ENCODE data around the gene CRK.

Gene CRK

DNA sequence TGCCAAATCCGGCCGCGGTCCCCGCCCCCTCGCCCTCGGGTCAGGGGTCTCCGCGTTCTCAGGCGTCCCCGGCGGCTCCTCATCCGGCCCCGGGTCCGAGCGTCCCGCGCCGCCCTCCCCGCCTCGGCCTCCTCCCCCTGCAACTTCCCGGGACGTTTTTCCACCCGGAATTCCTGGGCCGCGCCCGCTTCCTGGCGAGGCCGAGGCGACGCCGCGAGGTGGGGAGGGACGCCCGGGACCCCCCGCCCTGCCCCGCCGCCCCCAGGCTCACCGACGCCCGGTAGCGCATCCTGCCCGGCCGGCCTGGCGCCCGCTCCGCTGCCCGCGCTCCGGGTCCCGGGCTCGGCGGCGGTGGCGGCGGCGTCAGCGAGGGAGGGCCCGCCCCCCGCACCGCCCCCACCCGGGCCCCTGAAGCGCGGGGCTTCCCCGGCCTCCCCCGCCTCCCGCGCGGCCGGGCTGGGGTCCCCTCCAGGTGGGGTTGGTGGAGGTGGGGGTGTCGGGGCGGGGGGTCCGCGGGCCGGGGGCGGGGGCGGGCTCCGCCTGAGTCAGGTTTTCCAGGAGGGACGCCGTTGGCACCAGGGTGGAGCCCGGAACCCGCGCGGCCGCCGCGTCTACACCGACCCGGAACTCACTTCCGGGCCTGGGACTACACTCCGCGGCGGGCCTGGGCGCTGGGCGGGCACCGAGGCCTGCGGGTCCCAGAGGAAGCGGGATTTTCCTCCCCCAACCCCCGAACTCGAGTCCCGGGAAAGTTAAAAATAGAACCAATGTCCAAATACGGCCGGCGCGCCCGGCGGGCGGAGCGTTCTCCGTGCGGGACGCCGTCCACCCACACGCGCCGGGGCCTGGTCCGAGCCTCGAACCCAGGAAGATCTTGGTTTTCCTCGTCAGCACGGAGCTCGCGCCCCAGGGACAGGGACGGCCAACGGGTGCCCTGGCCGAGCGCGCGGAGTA, 29.7 kb upstream of the CRK start:
- no peak for DNase-seq (ENCODE audit: extremely low read depth, low read depth)
- TF ChIP-seq CTCF (IDR thresholded peaks at IDR 0.05; ENCODE audit: low read depth, low read length): no peak

GRCh38 chr17:1484676-1485422, 28.8 kb upstream of the CRK start:
- no peak for DNase-seq (ENCODE audit: extremely low read depth, low read depth)

DNA sequence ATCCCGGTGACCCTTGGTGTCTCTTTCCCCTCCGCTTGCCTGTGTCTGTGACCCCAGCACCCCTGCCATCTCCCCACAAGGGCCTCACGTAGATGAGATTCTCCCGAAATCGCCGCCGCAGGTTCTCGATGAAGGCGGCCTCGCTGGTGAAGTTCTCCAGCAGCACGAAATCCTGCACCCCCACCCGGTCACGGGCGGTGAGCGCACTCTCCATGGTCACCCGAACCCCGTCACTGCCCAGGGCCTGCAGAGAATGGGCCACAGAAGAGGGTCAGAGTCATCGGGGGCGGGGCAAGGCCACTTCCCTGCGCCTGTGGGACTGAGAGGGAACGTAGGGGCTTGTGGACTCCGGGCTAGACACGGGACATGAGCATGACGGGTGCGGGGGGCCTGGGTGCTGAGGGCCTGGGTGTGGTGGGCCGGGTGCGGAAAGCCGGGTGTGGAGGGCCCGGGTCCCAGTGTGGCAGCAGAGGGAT, 28.1 kb upstream of the CRK start:
- no peak for DNase-seq (ENCODE audit: extremely low read depth, low read depth)
- no peak for TF ChIP-seq CTCF (IDR thresholded peaks at IDR 0.05; ENCODE audit: low read depth, low read length)

More at GRCh38 chr17:1484676-1485422, 28.8 kb upstream of the CRK start:
- no peak for TF ChIP-seq CTCF (IDR thresholded peaks at IDR 0.05; ENCODE audit: low read depth, low read length)

DNA sequence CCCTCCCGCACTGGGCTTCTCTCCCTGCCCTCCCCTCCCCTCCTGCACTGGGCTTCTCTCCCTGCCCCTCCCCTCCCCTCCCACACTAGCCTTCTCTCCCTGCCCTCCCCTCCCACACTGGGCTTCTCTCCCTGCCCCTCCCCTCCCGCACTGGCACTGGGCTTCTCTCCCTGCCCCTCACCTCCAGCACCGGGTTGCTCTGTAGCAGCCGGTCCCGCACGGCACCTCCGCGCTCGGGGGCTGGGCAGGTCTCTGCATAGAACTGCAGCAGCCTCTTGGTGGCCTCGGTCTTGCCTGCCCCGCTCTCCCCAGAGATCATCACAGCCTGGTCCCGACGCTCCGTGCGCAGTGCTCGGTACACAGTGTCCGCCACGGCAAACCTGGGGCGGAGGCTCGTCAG, 26.6 kb upstream of the CRK start:
- TF ChIP-seq CTCF (IDR thresholded peaks at IDR 0.05; ENCODE audit: low read depth, low read length): no peak
- DNase-seq (ENCODE audit: extremely low read depth, low read depth): no peak

- no peak for TF ChIP-seq CTCF (IDR thresholded peaks at IDR 0.05; ENCODE audit: low read depth, low read length)
- no peak for DNase-seq (ENCODE audit: extremely low read depth, low read depth)
Observed at GRCh38 chr17:1481736-1482135, 25.7 kb upstream of the CRK start.

DNA sequence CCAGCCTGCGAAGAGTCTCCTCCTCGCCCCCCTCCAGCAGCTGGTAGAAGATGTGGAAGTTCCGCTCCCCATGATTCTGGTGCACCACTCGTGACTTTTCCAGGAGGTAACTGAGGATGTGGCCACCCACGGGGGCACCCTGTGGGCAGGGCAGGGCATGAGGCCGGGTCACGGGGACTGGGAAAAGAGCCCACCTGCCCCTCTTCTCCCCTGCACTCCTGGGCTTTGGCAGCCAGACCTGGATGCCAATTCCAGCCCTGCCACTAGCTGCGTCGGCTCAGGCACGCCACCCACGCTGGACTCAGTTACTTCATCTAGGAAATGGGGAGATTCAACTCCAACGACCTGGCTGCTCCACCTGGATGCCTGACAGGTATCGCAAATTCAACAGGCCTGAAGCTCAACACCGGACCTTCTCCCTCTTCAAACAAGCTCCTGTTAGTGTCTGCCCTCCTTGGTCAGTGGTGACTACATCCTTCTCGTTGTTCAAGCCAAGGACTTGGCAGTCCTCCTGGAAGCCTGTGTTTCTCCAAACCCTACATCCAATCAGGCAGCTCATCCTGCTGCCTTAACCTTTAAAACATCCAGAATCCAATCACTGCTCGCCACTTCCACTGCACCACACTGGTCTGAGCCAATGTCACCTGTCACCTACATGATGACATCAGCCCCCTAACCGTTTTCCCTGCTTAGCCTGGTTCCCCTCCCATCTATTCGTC, 24.9 kb upstream of the CRK start:
- no peak for TF ChIP-seq CTCF (IDR thresholded peaks at IDR 0.05; ENCODE audit: low read depth, low read length)
- DNase-seq (ENCODE audit: extremely low read depth, low read depth): no peak

Measured in AG09319 (cell line).